ENCODE data around the gene HIPK2.

DNA sequence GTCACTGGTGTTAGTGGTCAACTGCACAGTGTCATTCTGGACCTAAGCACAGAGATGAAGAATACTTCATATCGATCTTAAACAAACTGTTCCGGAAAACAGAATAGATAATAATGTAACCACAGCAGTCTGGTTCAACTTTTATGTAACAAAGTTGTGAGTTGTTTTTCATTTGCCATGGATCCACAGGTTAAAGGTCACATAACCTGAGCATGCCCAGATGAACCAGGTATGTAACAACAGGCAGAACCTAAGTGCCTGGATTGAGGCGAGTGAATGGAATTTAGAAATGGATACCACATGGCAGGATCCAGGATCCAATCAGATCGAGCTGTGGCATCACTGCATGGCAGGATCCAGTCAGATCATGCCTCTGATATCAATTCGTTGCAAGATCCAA lies 167.2 kb downstream of the HIPK2 start:
- TF ChIP-seq, protein P1, sequence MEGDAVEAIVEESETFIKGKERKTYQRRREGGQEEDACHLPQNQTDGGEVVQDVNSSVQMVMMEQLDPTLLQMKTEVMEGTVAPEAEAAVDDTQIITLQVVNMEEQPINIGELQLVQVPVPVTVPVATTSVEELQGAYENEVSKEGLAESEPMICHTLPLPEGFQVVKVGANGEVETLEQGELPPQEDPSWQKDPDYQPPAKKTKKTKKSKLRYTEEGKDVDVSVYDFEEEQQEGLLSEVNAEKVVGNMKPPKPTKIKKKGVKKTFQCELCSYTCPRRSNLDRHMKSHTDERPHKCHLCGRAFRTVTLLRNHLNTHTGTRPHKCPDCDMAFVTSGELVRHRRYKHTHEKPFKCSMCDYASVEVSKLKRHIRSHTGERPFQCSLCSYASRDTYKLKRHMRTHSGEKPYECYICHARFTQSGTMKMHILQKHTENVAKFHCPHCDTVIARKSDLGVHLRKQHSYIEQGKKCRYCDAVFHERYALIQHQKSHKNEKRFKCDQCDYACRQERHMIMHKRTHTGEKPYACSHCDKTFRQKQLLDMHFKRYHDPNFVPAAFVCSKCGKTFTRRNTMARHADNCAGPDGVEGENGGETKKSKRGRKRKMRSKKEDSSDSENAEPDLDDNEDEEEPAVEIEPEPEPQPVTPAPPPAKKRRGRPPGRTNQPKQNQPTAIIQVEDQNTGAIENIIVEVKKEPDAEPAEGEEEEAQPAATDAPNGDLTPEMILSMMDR (optimal IDR thresholded peaks at IDR 0.05 in 1 of 3, IDR thresholded peaks at IDR 0.05 in 1 of 3, conservative IDR thresholded peaks at IDR 0.05 in 1 of 3; ENCODE audit: extremely low read depth in 1 of 3, insufficient read depth in 2 of 3, low read length in 3 of 3): no peak
- no peak for TF ChIP-seq EZH2 (IDR thresholded peaks at IDR 0.05; ENCODE audit: low read length)
